Measurements from ENCODE around the gene ZFPM1. TPM values are rescaled to one million over a fixed set of nuclear protein-coding genes. Genes with fewer than 3 reads are reported as not detected.
"Not testable (repeated sequence)": the region's sequence is repeated elsewhere in the genome, so short reads cannot be mapped to it uniquely, and the experiment has no call there.

ZFPM1 gene
- total RNA-seq, 2 experiments from 2014 or later, result 15.8 to 19.3 TPM

- no peaks in the 10 kb centered on the region for H3K27me3 Mint-ChIP-seq (ENCODE audit: low read depth)
- no peak overlapping the region for H3K27ac Mint-ChIP-seq
- DNase-seq, result no peak
- H3K9me3 Mint-ChIP-seq (ENCODE audit: insufficient read depth), result no peaks in the 10 kb centered on the region
- POLR2A ChIA-PET, result no interaction called here
- H3K36me3 Mint-ChIP-seq (ENCODE audit: low read depth), result peaks cover 3% of the 10 kb centered on the region
- CTCF ChIA-PET, result no interaction called here
- ATAC-seq, result no peak
- no peak overlapping the region for H3K4me3 Mint-ChIP-seq
- H3K4me1 Mint-ChIP-seq (ENCODE audit: low read depth), result no peaks in the 10 kb centered on the region
Observed at GRCh38 chr16:88512728-88513696, 59.9 kb downstream of the ZFPM1 start.

GRCh38 chr16:88514070-88514469 is 61.0 kb downstream of the ZFPM1 start:
- ChIA-PET POLR2A (no interaction called here), CTCF (no interaction called here)
- no peaks in the 10 kb centered on the region for H3K4me1 Mint-ChIP-seq (ENCODE audit: low read depth)
- ATAC-seq, result no peak
- H3K36me3 Mint-ChIP-seq (ENCODE audit: low read depth), result peaks cover 3% of the 10 kb centered on the region
- no peak overlapping the region for H3K4me3 Mint-ChIP-seq
- no peak for DNase-seq
- no peak overlapping the region for H3K27ac Mint-ChIP-seq
- no peaks in the 10 kb centered on the region for H3K9me3 Mint-ChIP-seq (ENCODE audit: insufficient read depth)
- no peaks in the 10 kb centered on the region for H3K27me3 Mint-ChIP-seq (ENCODE audit: low read depth)

DNA sequence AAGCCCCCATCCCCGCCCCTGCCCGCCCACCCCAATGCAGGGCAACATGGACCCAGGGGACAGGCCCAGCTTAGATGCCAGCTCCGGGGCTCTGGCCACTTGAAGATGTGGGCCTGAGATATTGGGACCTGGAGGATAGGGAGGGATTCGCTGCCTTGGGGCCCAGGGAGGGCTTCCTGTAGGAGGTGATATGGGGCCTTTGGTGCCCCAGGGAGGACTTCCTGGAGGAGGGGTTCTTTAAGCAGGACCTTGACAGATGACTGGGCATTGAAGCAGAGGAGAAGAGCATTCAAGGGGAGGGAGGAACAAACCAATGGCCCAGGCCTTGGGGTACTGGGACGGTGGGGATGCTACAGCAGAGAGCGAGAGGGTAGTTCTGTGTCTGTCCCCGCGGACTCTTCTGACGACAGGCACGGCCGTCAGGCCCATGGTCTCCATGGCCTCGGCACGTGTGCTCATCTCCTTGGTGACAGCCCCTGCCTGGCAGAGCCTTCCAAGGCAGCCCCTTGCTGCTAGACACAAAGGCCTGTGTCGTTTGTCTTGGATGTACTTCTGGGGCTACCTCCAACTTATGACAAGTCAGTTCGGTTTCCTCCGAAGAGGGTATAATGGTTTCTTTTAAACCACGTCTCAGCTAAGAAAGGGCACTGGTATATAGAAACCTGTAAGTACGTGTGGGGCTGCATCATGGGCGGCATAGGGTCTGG is 61.6 kb downstream of the ZFPM1 start:
- ATAC-seq (no peak), DNase-seq (no peak)
- Mint-ChIP-seq H3K27me3 (ENCODE audit: low read depth) (no peaks in the 10 kb centered on the region), H3K27ac (no peak overlapping the region), H3K4me1 (ENCODE audit: low read depth) (no peaks in the 10 kb centered on the region), H3K9me3 (ENCODE audit: insufficient read depth) (no peaks in the 10 kb centered on the region), H3K36me3 (ENCODE audit: low read depth) (peaks cover 3% of the 10 kb centered on the region), H3K4me3 (no peak overlapping the region)
- ChIA-PET CTCF (no interaction called here), POLR2A (no interaction called here)

GRCh38 chr16:88515371-88515770 is 62.3 kb downstream of the ZFPM1 start:
- Mint-ChIP-seq H3K4me1 (ENCODE audit: low read depth) (no peaks in the 10 kb centered on the region), H3K9me3 (ENCODE audit: insufficient read depth) (no peaks in the 10 kb centered on the region), H3K36me3 (ENCODE audit: low read depth) (peaks cover 3% of the 10 kb centered on the region), H3K27ac (no peak overlapping the region), H3K27me3 (ENCODE audit: low read depth) (no peaks in the 10 kb centered on the region), H3K4me3 (no peak overlapping the region)
- POLR2A ChIA-PET, result no interaction called here
- DNase-seq (no peak), ATAC-seq (no peak)
- CTCF ChIA-PET, result no interaction called here

DNA sequence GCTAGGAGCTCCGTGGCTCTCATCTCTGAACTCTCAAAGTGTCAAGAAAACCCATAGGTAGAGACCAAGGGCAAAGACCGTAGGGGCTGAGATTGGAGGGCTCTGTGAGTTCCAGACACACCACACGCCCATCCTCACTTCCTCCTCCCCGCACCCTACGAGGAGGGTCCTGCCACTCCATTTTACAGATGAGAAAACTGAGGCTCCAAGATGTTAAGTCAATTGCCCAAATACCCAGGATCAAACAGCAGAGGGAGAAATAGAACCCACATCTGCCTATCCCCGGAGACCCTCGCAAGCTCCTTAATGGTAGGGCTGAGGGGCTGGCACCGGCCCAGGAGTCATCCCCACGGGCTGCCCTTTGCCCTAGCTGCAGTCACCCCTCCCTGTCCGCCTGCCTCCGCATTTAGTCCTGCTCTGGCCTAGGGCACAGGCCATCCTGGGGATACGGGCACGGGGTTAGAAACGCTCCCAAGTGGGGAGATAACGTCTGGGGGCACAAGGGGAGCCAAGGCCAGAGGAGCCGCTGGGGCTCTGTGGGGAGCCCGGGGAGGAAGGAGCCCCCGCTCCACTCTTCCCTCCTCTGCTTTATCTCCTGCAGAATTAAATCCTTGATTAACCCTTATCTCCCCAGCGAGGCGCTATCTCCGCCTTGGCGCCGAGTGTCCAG is 63.0 kb downstream of the ZFPM1 start:
- ATAC-seq (no peak), DNase-seq (no peak)
- Mint-ChIP-seq H3K4me1 (ENCODE audit: low read depth) (no peaks in the 10 kb centered on the region), H3K4me3 (no peak overlapping the region), H3K27me3 (ENCODE audit: low read depth) (no peaks in the 10 kb centered on the region), H3K27ac (no peak overlapping the region), H3K36me3 (ENCODE audit: low read depth) (peaks cover 3% of the 10 kb centered on the region), H3K9me3 (ENCODE audit: insufficient read depth) (no peaks in the 10 kb centered on the region)
- POLR2A ChIA-PET, result no interaction called here
- CTCF ChIA-PET, result no interaction called here

DNA sequence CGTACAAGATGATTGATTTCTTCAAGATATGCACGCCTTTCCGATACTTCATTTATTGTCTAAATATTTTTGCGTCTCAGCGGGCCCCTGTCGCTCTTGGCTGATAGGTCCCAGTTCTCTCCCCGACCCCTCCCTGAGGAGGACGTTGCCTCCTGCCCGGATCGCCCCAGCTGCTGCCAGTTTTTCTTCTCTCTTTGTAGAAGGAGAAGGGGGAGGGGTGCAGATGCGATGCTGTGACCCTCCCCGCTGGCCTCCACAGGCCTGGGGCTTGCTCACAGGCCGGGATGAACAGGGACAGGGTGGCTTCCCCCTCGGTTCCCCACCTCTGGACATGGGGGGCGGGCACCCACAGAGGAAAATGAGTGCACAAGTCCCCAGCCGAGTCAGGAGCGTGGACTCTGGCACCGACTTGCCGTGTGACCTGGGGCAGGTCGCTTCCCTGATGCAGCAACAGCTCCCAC is 63.6 kb downstream of the ZFPM1 start:
- ChIA-PET POLR2A (no interaction called here), CTCF (no interaction called here)
- Mint-ChIP-seq H3K36me3 (ENCODE audit: low read depth) (peaks cover 3% of the 10 kb centered on the region), H3K27me3 (ENCODE audit: low read depth) (no peaks in the 10 kb centered on the region), H3K4me3 (no peak overlapping the region), H3K4me1 (ENCODE audit: low read depth) (no peaks in the 10 kb centered on the region), H3K27ac (no peak overlapping the region), H3K9me3 (ENCODE audit: insufficient read depth) (no peaks in the 10 kb centered on the region)
- ATAC-seq (no peak), DNase-seq (no peak)

- ATAC-seq; H3K27ac Mint-ChIP-seq; H3K9me3 Mint-ChIP-seq (ENCODE audit: insufficient read depth); H3K4me3 Mint-ChIP-seq; POLR2A ChIA-PET; H3K36me3 Mint-ChIP-seq (ENCODE audit: low read depth); DNase-seq; CTCF ChIA-PET; H3K4me1 Mint-ChIP-seq (ENCODE audit: low read depth); H3K27me3 Mint-ChIP-seq (ENCODE audit: low read depth): not testable (repeated sequence)
Observed at GRCh38 chr16:88517208-88517774, 64.2 kb downstream of the ZFPM1 start.

DNA sequence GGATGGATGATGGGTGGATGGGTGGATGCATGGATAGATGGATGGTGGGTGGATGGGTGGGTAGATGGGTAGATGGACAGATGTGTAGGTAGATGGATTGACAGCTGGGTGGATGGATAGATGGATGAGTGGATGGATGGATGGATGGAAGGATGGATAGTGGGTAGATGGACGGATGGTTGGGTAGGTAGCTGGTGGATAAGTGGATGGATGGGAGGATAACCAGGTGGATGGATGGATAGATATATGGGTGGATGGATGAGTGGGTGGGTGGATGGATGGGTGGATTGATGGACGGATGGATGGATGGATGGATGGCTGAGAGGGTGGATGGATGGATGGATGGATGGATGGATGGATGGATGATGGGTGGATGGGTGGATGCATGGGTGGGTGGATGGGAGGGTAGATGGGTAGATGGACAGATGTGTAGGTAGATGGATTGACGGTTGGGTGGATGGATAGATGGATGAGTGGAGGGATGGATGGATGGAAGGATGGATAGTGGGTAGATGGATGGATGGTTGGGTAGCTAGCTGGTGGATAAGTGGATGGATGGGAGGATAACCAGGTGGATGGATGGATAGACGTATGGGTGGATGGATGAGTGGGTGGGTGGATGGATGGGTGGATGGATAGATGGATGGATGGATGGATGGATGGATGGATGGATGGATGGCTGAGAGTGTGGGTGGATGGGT is 65.5 kb downstream of the ZFPM1 start:
- DNase-seq; H3K27ac Mint-ChIP-seq; H3K4me3 Mint-ChIP-seq; ATAC-seq; CTCF ChIA-PET; H3K27me3 Mint-ChIP-seq (ENCODE audit: low read depth); POLR2A ChIA-PET; H3K36me3 Mint-ChIP-seq (ENCODE audit: low read depth); H3K9me3 Mint-ChIP-seq (ENCODE audit: insufficient read depth); H3K4me1 Mint-ChIP-seq (ENCODE audit: low read depth): not testable (repeated sequence)

GRCh38 chr16:88519240-88519639 is 66.2 kb downstream of the ZFPM1 start:
- DNase-seq, result no peak
- Mint-ChIP-seq H3K27me3 (ENCODE audit: low read depth) (no peaks in the 10 kb centered on the region), H3K27ac (no peak overlapping the region), H3K4me3 (no peak overlapping the region), H3K9me3 (ENCODE audit: insufficient read depth) (no peaks in the 10 kb centered on the region), H3K4me1 (ENCODE audit: low read depth) (no peaks in the 10 kb centered on the region), H3K36me3 (ENCODE audit: low read depth) (peaks cover 3% of the 10 kb centered on the region)
- ATAC-seq, result no peak
- CTCF ChIA-PET, result no interaction called here
- POLR2A ChIA-PET, result no interaction called here

DNA sequence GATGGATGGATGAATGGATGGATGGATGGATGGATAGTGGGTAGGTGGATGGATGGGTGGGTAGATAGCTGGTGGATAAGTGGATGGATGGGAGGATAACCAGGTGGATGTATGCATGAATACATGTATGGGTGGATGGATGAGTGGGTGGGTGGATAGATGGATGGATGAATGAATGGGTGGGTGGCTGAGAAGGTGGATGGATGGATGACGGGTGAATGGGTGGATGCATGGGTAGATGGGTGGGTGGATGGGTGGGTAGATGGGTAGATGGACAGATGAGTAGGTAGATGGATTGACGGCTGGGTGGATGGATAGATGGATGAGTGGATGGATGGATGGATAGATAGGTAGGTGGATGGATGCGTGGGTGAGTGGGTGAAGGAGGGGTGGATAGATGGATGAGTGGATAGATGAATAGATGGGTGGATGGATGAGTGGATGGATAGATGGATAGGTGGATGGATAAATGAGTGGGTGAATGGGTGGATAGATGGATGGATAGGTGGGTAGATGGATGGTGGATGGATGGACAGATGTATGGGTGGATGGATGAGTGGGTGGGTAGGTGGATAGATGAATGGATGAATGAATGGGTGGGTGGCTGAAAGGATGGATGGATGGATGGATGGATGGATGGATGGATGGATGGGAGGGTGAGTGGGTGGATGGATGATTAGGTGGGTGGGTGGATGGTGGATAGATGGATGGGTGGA is 67.0 kb downstream of the ZFPM1 start:
- ATAC-seq, result no peak
- DNase-seq, result no peak
- no peaks in the 10 kb centered on the region for H3K4me1 Mint-ChIP-seq (ENCODE audit: low read depth)
- POLR2A ChIA-PET, result no interaction called here
- no peaks in the 10 kb centered on the region for H3K27me3 Mint-ChIP-seq (ENCODE audit: low read depth)
- no peak overlapping the region for H3K27ac Mint-ChIP-seq
- peaks cover 3% of the 10 kb centered on the region for H3K36me3 Mint-ChIP-seq (ENCODE audit: low read depth)
- CTCF ChIA-PET, result no interaction called here
- H3K9me3 Mint-ChIP-seq (ENCODE audit: insufficient read depth), result no peaks in the 10 kb centered on the region
- H3K4me3 Mint-ChIP-seq, result no peak overlapping the region

DNA sequence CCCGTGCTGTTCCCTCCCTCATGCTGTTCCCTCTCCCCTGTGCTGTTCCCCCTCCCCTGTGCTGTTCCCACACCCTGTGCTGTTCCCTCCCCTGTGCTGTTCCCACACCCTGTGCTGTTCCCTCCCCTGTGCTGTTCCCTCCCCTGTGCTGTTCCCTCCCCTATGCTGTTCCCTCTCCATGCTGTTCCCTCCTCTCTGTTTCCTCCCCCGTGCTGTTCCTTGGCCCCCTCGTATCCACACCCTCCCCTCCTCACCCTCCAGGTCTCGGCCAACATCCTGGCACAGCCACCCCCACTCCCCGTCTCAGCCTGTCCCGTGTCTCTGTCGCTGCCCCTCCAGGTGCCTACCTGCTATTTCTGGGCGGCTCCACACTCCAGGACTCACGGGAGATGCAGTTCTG is 68.6 kb downstream of the ZFPM1 start:
- POLR2A ChIA-PET, result no interaction called here
- H3K36me3 Mint-ChIP-seq (ENCODE audit: low read depth), result no peaks in the 10 kb centered on the region
- CTCF ChIA-PET, result no interaction called here
- ATAC-seq, result no peak
- peaks cover 7% of the 10 kb centered on the region for H3K4me1 Mint-ChIP-seq (ENCODE audit: low read depth)
- no peak for DNase-seq
- no peaks in the 10 kb centered on the region for H3K27me3 Mint-ChIP-seq (ENCODE audit: low read depth)
- no peak overlapping the region for H3K4me3 Mint-ChIP-seq
- H3K9me3 Mint-ChIP-seq (ENCODE audit: insufficient read depth), result no peaks in the 10 kb centered on the region
- no peak overlapping the region for H3K27ac Mint-ChIP-seq
